Stomach smooth muscle (tissue), 2 donors: ENCODE measurements around the gene ITGB3BP.
A peak's percentile ranks its signal among the peaks of the same experiment; 100 is the strongest.

Experiments used
- H3K27ac ChIP-seq: one replicate; pipeline ENCODE4 v1.7.0; 2013; ENCODE audit warnings: mild to moderate bottlenecking, low read length, inconsistent platforms
- H3K27me3 ChIP-seq, 2 donors: one replicate each; pipeline ENCODE4 v1.7.0; 2013; ENCODE audit warnings: low read length in 2 of 2; ENCODE audit not compliant: insufficient read depth in 2 of 2, control insufficient read depth in 1 of 2
- H3K36me3 ChIP-seq, 2 donors: one replicate each; pipeline ENCODE4 v1.7.0; 2013; ENCODE audit warnings: low read length in 2 of 2; ENCODE audit not compliant: control insufficient read depth in 2 of 2, insufficient read depth in 2 of 2
- H3K4me1 ChIP-seq: one replicate; pipeline ENCODE4 v1.7.0; 2013; ENCODE audit warnings: low read length; ENCODE audit not compliant: control insufficient read depth, insufficient read depth
- H3K4me3 ChIP-seq, 2 donors: one replicate each; pipeline ENCODE4 v1.7.0; 2013; ENCODE audit warnings: low read length in 2 of 2
- H3K9ac ChIP-seq, 2 donors: one replicate each; pipeline ENCODE4 v1.7.0; 2013; ENCODE audit warnings: low read length in 2 of 2, mild to moderate bottlenecking in 1 of 2
- H3K9me3 ChIP-seq, 2 donors: one replicate each; pipeline ENCODE4 v1.7.0; 2013; ENCODE audit warnings: low read length in 2 of 2; ENCODE audit not compliant: control insufficient read depth in 2 of 2
- donor health status: healthy.
- donor health status: Pancreatic carcinoma.

Gene ITGB3BP

GRCh38 chr1:63547621-63548294 is 24.7 kb upstream of the ITGB3BP start:
- no peaks in the 10 kb centered on the region for H3K9me3 ChIP-seq
- H3K27ac ChIP-seq: no peak overlapping the region
- no peaks in the 10 kb centered on the region for H3K4me1 ChIP-seq
- no peak overlapping the region for H3K9ac ChIP-seq
- H3K4me3 ChIP-seq: no peak overlapping the region
- H3K36me3 ChIP-seq: peaks cover 0 to 5% of the 10 kb centered on the region in 2 donors
- no peaks in the 10 kb centered on the region for H3K27me3 ChIP-seq

GRCh38 chr1:63545780-63546179 is 22.8 kb upstream of the ITGB3BP start:
- Histone ChIP-seq H3K27me3 (no peaks in the 10 kb centered on the region), H3K27ac (no peak overlapping the region), H3K9me3 (no peaks in the 10 kb centered on the region), H3K36me3 (peaks cover 0 to 5% of the 10 kb centered on the region in 2 donors), H3K9ac (no peak overlapping the region), H3K4me1 (no peaks in the 10 kb centered on the region), H3K4me3 (no peak overlapping the region)

- no peaks in the 10 kb centered on the region for H3K27me3 ChIP-seq
Observed at GRCh38 chr1:63537940-63538339, 14.9 kb upstream of the ITGB3BP start.

GRCh38 chr1:63537006-63537405 is 14.0 kb upstream of the ITGB3BP start:
- H3K27ac ChIP-seq: no peak overlapping the region
- peaks cover 3 to 10% of the 10 kb centered on the region in 2 donors for H3K36me3 ChIP-seq
- H3K4me1 ChIP-seq: no peaks in the 10 kb centered on the region
- H3K9ac ChIP-seq: no peak overlapping the region
- H3K4me3 ChIP-seq: no peak overlapping the region
- H3K9me3 ChIP-seq: no peaks in the 10 kb centered on the region
- H3K27me3 ChIP-seq: no peaks in the 10 kb centered on the region

More at GRCh38 chr1:63537940-63538339, 14.9 kb upstream of the ITGB3BP start:
- Histone ChIP-seq H3K36me3 (peaks cover 3 to 10% of the 10 kb centered on the region in 2 donors), H3K27ac (no peak overlapping the region), H3K4me3 (no peak overlapping the region), H3K9ac (no peak overlapping the region), H3K9me3 (no peaks in the 10 kb centered on the region), H3K4me1 (no peaks in the 10 kb centered on the region)

- Histone ChIP-seq H3K36me3 (peaks cover 3 to 7% of the 10 kb centered on the region in 2 donors), H3K9me3 (no peaks in the 10 kb centered on the region), H3K27me3 (no peaks in the 10 kb centered on the region), H3K4me1 (no peaks in the 10 kb centered on the region), H3K27ac (no peak overlapping the region), H3K9ac (no peak overlapping the region), H3K4me3 (no peak overlapping the region)
Observed at GRCh38 chr1:63534406-63534805, 11.4 kb upstream of the ITGB3BP start.

GRCh38 chr1:63533931-63534330 is 10.9 kb upstream of the ITGB3BP start:
- Histone ChIP-seq H3K27me3 (no peaks in the 10 kb centered on the region), H3K27ac (no peak overlapping the region), H3K4me1 (no peaks in the 10 kb centered on the region), H3K36me3 (peaks cover 3 to 7% of the 10 kb centered on the region in 2 donors), H3K9ac (no peak overlapping the region), H3K9me3 (no peaks in the 10 kb centered on the region), H3K4me3 (no peak overlapping the region)

- no peak overlapping the region for H3K9ac ChIP-seq
- no peak overlapping the region for H3K4me3 ChIP-seq
- no peaks in the 10 kb centered on the region for H3K27me3 ChIP-seq
- H3K4me1 ChIP-seq: no peaks in the 10 kb centered on the region
- H3K36me3 ChIP-seq: peaks cover 3 to 7% of the 10 kb centered on the region in 2 donors
- H3K27ac ChIP-seq: no peak overlapping the region
- no peaks in the 10 kb centered on the region for H3K9me3 ChIP-seq
Observed at GRCh38 chr1:63532727-63533126, 9.7 kb upstream of the ITGB3BP start.

GRCh38 chr1:63524201-63524600 is 1.2 kb upstream of the ITGB3BP start:
- H3K4me3 ChIP-seq: peak overlapping the region; percentile 89 to 90
- H3K4me1 ChIP-seq: peaks cover 2% of the 10 kb centered on the region
- no peaks in the 10 kb centered on the region for H3K36me3 ChIP-seq
- H3K9me3 ChIP-seq: no peaks in the 10 kb centered on the region
- H3K27me3 ChIP-seq: no peaks in the 10 kb centered on the region
- H3K27ac ChIP-seq: no peak overlapping the region
- H3K9ac ChIP-seq: peak overlapping the region; percentile 84 to 89

- Histone ChIP-seq H3K36me3 (no peaks in the 10 kb centered on the region), H3K27me3 (no peaks in the 10 kb centered on the region), H3K27ac (peak overlapping the region; percentile 83), H3K9ac (peak overlapping the region; percentile 84 to 89), H3K9me3 (no peaks in the 10 kb centered on the region), H3K4me1 (peaks cover 2% of the 10 kb centered on the region), H3K4me3 (peak overlapping the region; percentile 89 to 90)
Observed at GRCh38 chr1:63523738-63524137, 713 bp upstream of the ITGB3BP start.

- Histone ChIP-seq H3K4me1 (no peaks in the 10 kb centered on the region), H3K27me3 (no peaks in the 10 kb centered on the region), H3K27ac (no peak overlapping the region), H3K4me3 (no peak overlapping the region), H3K9me3 (no peaks in the 10 kb centered on the region), H3K36me3 (no peaks in the 10 kb centered on the region), H3K9ac (no peak overlapping the region)
Observed at GRCh38 chr1:63516629-63517028, 6.4 kb downstream of the ITGB3BP start.

- H3K4me3 ChIP-seq: no peak overlapping the region
Observed at GRCh38 chr1:63512584-63512983, 10.4 kb downstream of the ITGB3BP start.

More at GRCh38 chr1:63512584-63512983, 10.4 kb downstream of the ITGB3BP start:
- no peaks in the 10 kb centered on the region for H3K4me1 ChIP-seq
- no peaks in the 10 kb centered on the region for H3K27me3 ChIP-seq
- H3K9me3 ChIP-seq: no peaks in the 10 kb centered on the region
- H3K9ac ChIP-seq: no peak overlapping the region
- H3K27ac ChIP-seq: no peak overlapping the region
- H3K36me3 ChIP-seq: peaks cover 0 to 2% of the 10 kb centered on the region in 2 donors
